GM18499 (cell line): ENCODE measurements around the gene SCN8A.

Source experiments
- ATAC-seq: cut with Tn5 transposase; IDR thresholded peaks from one replicate; pipeline ENCODE4 v1.9.1; 2021; ENCODE audit warnings: moderate number of reproducible peaks; ENCODE audit not compliant: insufficient read depth, unreplicated experiment

SCN8A gene

GRCh38 chr12:51798501-51798900, 207.5 kb downstream of the SCN8A start:
- no peak for ATAC-seq

DNA sequence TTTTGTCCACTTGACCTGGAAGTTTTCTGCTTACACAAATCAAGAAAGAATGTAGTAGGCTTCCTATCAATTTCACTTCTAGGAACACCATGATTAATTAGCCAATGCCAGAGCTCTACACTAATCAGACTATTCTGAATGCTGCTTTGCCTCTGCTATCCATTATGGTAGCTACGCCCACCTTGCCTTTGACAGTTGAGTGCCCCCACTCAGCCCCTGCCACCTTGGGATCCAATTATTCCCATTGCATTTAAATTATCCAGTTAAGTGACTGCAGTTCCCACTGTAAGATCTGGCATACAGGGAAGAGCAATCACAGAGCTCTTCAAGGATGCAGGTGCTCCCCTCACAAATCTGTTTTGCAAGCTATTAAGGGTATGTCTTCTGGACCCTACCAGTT, 210.0 kb downstream of the SCN8A start:
- ATAC-seq, result no peak

DNA sequence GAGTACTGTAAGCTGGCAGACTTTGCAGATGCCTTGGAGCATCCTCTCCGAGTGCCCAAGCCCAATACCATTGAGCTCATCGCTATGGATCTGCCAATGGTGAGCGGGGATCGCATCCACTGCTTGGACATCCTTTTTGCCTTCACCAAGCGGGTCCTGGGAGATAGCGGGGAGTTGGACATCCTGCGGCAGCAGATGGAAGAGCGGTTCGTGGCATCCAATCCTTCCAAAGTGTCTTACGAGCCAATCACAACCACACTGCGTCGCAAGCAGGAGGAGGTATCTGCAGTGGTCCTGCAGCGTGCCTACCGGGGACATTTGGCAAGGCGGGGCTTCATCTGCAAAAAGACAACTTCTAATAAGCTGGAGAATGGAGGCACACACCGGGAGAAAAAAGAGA, 215.9 kb downstream of the SCN8A start:
- no peak for ATAC-seq

- no peak for ATAC-seq
These were observed 218.2 kb downstream of the SCN8A start for GRCh38 chr12:51809193-51809592.

DNA sequence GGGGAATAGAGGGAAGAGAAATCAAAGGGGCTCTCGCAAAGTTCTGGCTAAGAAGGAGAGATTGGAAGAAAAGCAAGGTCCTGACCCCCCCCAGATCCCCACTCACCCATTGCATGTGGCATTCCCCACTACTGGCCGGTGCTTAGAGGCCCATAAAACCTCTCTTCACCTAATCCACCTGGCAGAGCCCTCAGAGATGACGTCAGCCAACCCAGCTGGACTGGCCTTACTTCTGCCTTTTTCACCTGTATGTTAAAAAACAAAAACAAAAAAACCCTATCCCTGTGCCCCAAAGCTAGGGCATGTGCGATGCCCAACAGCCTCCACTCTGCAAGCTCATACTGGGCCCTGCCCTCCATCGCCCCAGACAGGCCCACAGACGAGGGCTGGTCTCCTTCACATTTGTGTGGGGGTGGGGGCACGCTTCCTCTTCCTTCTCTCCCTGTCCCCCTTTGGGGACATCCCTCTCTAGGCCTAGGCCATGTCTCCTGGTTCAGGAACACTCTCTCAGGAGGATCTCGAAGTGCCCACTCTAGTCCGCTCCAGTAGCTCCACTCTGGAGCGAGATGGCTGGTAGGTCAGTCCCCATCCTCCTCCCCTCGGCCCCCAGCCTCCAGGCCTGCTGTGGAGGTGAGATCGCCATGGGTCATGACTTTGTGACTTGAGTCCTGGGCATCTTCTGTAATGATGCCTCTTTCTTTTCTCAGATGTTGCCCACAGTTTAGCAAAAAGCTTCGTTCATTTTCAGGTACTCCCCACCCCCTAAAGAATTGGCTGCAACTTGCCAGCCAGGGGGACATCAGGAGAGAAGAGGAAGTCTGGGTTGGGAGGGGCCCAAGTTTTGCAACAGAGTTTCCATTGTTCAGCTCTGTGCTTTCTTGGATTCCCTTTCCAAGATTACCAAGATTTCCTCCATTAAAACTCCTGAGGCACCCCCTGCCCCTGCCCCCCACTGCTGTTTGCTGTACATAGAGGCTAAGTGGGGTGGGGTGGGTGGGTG, 220.5 kb downstream of the SCN8A start:
- ATAC-seq, result no peak

DNA sequence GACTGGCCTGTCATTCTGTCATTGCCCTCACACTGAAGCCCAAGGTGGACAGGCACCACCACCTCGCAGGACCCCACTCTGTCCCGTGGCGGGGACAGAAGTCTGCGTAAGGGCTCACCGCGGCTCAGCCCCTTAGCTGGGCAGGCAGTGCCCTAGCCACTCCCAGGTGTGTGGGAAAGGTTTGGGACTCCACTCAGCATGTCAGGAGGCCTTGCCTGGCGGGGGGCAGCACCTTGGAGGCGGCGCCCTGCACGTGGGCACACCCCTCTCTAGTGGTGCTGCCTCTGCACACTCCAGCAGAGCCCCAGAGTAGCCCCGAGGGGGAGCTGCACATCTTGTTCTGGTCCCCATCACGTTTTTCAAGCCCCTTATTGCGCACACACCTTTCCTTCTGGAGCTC, 221.8 kb downstream of the SCN8A start:
- no peak for ATAC-seq

DNA sequence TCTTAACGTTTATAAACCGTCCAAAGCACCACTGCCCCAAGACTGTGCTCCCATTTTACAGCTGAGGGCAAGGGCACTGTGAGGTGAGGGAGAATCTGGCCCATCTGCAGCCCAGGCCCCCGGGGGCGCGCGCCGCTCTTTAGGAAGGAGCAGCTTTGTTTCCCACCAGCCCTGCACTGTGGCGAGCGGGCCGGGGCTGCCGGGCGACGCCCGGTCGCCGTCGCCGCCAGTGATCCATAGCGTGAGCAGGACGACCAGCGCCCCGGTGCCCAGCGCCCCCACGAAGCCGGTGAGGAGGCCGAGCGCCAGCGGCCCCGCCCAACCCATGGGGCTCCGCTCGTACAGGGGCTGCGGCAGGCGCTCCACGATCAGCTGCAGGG, 222.9 kb downstream of the SCN8A start:
- ATAC-seq, result no peak

GRCh38 chr12:51814311-51815088, 223.5 kb downstream of the SCN8A start:
- ATAC-seq, result no peak

- no peak for ATAC-seq
These were observed 224.5 kb downstream of the SCN8A start for GRCh38 chr12:51815571-51815970.

- no peak for ATAC-seq
These were observed 226.3 kb downstream of the SCN8A start for GRCh38 chr12:51817027-51817953.

DNA sequence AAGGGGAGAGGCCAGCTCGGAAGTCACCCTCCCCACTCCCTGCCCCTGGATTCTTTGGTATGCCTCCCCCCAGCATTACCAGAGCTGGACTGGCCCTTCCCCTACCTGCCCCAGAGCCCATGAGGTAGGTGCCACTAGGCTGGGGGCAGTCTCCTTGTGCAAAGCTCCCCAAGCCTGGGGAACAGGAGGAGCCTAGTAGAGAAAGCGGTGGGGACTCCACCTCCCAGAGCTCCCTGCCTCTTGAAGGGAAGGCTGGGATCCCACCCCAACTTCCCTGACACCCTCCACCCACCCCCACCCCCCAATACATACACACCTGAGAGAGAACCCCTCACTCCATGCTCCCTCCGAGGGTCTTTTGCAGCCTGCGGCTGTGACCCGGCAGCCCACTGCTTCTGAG, 227.1 kb downstream of the SCN8A start:
- no peak for ATAC-seq

- ATAC-seq, result no peak
These were observed 227.7 kb downstream of the SCN8A start for GRCh38 chr12:51818566-51819300.

DNA sequence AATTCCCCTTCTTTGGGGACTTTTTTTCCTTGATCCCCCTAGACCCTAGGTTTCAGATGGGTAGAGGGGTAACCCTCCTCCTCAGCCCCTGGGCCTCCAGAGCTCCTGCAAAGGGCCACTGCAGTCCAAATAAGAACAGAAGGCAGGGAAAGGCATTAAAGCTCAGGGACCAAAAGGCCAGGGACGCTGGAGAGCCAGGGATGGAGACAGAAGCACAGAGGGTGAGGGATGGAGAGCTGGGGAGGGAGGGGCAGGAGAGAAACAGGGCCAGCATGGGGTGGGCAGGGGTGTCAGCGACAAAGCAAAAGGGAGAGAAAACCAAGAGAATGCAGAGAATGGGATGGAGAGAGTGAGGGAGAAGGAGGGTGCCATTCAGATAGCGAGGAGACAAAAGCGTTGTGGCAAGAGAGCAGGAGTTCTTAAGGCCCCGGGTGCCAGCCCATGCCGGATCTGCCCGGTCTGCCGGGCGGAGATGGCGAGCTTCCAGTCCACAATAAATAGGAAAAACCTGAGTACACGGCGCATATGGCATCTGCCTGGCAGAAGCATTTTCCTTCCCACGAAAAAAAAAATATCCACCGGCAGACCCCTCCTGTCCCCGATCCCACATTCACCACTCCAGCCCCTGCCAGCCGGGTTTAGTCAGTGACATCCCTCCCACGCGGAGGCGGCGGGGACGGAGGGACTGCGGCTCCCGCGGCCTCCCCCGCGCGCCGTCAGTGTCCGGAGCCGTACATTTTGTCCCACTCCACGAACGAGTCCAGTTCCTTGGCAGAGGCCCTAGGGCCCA, 228.9 kb downstream of the SCN8A start:
- no peak for ATAC-seq

DNA sequence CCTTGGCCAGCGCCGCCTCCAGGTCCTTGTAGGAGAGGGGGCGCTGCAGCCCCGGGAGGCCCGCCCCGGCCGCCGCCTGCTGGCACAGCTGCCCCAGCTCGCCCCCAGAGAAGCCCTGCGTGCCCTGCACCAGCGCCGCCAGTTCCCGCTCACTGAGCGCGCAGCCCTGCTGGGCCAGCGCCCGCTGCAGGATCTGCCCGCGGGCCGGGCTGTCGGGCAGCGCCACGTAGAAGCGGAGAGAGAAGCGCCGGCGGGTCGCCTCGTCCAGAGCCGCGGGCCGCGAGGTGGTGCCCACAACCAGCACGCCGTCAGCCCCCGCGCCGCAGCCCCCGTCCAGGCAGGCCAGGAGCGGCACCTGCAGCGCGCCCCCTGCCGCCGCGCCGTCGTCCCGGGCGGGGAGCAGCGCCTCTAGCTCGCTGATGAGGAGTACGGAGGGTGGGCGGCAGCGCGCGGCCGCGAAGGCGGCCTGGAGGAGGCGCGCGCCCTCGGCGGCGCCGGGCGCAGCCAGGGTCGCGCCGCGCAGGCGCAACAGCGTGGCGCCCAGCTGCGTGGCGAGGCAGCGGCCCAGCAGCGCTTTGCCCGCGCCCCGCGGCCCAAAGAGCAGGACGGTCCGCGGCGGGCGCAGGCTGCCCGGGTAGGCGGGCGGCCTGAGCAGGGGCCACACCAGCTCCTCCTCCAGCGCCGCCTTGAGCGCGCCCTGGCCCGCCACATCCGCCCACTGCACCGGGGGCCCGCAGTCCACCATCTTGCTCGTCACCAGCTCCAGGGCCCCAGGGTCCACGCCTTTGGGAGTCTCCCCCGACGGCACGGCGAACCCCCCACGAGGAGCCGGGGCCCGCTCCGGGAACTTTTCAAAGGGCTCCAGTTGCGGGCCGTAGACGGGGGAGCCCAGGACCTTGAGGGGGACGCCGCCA, 229.8 kb downstream of the SCN8A start:
- no peak for ATAC-seq

GRCh38 chr12:51821440-51822260, 230.6 kb downstream of the SCN8A start:
- ATAC-seq, result no peak

DNA sequence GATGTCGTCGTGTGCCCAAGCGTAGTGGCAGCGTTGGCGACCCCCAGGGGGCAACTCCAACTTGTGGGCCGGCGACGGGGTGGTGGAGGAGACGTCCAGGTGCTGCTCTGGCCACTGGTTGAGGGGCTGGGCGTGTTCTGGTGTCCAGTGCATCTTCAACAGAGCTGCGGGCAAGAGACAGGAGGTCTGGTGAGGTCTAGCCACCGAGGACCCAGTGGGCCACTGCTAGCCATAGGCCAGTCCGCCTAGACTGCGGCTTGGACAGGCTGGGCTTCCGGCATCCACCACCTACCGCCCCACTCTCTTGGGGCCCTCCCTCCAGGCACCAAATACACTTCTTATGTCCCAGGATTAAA, 231.2 kb downstream of the SCN8A start:
- no peak for ATAC-seq

GRCh38 chr12:51822956-51823355, 231.9 kb downstream of the SCN8A start:
- no peak for ATAC-seq
